ENCODE measurements around the gene ACBD4. TPM values are rescaled to one million over a fixed set of nuclear protein-coding genes. Genes with fewer than 3 reads are reported as not detected.

Gene ACBD4
- total RNA-seq, 4 donors from 2014 or later = 8.2 to 14.9 (median 10.1) TPM

- TF ChIP-seq POLR2A (IDR thresholded peaks at IDR 0.05) = peak in 1 of 2 donors; percentile 98
- peak in 1 of 3 donors; percentile 64 for TF ChIP-seq CTCF (IDR thresholded peaks at IDR 0.05)
- peak; percentile 100 for DNase-seq (ENCODE audit: low spot score in 2 of 2)
- intact Hi-C loops (cut with DNase I; ENCODE audit: low total_unique reads) = no loop called here
- WGBS, 2 donors = 0% methylated on average over 58 of the region's 58 CpGs
- H3K4me3 ChIP-seq (ENCODE audit: low read depth, poor library complexity, severe bottlenecking) = peak within 1 kb of the TSS; percentile 76
Measured at GRCh38 chr17:45148183-45149036, 12.9 kb downstream of the ACBD4 start, which contains the start of gene HEXIM1. HEXIM1 (plus strand) TSS chr17:45148475; CDS start chr17:45149191, 716 bp downstream.

- 0 to 1% methylated on average over 29 to 30 of the region's 32 CpGs for WGBS, 2 donors
- peak overlapping the region; percentile 76 for H3K4me3 ChIP-seq (ENCODE audit: low read depth, poor library complexity, severe bottlenecking)
- peak; percentile 79 to 97 for DNase-seq (ENCODE audit: low spot score in 2 of 2)
- TF ChIP-seq POLR2A (IDR thresholded peaks at IDR 0.05) (no peak), CTCF (IDR thresholded peaks at IDR 0.05) (no peak)
- intact Hi-C loops (cut with DNase I; ENCODE audit: low total_unique reads) = no loop called here
Measured at GRCh38 chr17:45149037-45149668, 13.7 kb downstream of the ACBD4 start.

GRCh38 chr17:45149669-45150664 lies 14.5 kb downstream of the ACBD4 start:
- peak; percentile 75 to 95 for DNase-seq (ENCODE audit: low spot score in 2 of 2)

GRCh38 chr17:45150911-45151809 lies 15.7 kb downstream of the ACBD4 start:
- TF ChIP-seq POLR2A (IDR thresholded peaks at IDR 0.05) (no peak), CTCF (IDR thresholded peaks at IDR 0.05) (no peak)
- intact Hi-C loops (cut with DNase I; ENCODE audit: low total_unique reads) = no loop called here
- no peak for DNase-seq (ENCODE audit: low spot score in 2 of 2)
- 21% methylated on average over 8 of the region's 8 CpGs for WGBS, 2 donors
- H3K4me3 ChIP-seq (ENCODE audit: low read depth, poor library complexity, severe bottlenecking) = no peak overlapping the region

More at GRCh38 chr17:45149669-45150664, 14.5 kb downstream of the ACBD4 start:
- intact Hi-C loops (cut with DNase I; ENCODE audit: low total_unique reads) = no loop called here
- no peak for TF ChIP-seq CTCF (IDR thresholded peaks at IDR 0.05)
- no peak for TF ChIP-seq POLR2A (IDR thresholded peaks at IDR 0.05)
- H3K4me3 ChIP-seq (ENCODE audit: low read depth, poor library complexity, severe bottlenecking) = peak overlapping the region; percentile 76
- WGBS, 2 donors = 1% methylated on average over 56 of the region's 56 CpGs
